SKM-1 treated with dmso at 0.1 percent for 144 hours (cell line): ENCODE measurements around the gene AASDH.

Experiments used
- DNase-seq: peaks from one replicate; lab custom pipeline; 2025; ENCODE audit not compliant: unreplicated experiment; lab: John Stamatoyannopoulos, UW

The AASDH gene

GRCh38 chr4:56387023-56388001, at the start of gene AASDH:
AASDH (minus strand) TSS chr4:56387491; CDS start chr4:56384299, 3,192 bp downstream.
- peak; percentile 84 for DNase-seq

DNA sequence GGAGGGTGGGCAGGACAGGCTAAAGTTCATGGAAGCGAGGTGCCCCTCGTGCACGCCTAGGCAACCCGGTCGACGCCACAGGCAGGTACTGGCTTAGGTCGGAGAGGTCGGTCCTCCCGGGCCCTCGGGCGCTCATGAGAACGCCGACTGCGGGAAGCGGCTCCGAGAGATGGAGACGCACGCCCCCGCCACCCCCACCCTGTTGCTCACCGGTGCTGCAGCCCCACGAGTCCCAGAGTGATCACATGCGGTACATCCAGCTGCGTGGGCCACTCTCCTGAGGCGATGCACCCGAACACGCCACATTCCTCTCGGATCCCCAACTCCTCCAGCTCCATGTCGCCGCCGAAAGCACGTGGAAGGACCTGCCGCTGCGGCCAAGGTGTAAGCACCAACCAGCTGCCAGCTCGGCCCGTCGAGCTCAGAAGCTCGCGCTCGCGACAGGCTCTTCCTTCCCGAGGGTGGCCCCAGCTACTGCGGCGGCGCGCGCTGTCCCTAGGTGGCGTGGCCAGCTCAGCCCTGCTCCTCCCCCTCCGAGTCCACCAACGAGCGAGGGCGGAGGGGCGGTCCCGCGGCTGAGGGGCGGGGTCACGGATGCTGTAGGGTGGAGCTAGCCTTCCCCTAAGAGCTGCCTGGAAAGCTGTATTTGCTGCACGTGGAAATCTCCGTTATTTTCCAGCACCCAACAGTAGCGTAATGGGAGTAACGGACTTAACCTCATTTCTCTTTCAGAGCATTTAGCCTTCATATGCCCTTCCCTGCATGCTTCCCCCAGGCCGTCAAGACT, 48.0 kb upstream of the AASDH start, which contains the start of gene PPAT:
PPAT (minus strand) TSS at position 476 of the 787 bp plus-strand sequence; CDS start at position 338, 138 bp downstream.
- DNase-seq, result peak; percentile 98

DNA sequence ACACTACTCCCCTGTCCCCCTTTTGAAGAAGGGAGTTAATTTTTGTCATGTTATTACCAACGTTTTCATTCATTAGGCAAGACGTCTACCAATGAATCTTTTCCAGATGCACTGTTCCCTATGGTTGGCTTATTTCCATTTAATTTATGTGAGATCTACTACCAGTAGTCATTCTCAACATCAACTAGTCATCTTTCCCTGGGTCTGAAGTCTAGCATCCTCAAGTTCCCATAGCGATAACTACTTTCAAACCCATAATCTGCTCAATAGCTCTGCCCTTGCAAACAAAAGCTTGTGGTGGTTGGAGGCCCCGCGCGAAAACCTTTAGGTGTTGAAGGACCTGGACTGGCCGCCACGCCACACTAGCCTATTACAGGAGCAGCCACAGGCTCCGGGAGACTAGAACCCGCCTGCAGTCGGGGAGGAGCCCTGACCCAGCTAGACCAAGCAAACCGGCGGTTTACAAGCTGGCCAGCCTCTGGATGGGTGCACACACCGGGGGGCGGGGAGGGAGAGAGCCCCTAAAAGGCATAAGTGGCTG, 47.4 kb upstream of the AASDH start:
- no peak for DNase-seq

DNA sequence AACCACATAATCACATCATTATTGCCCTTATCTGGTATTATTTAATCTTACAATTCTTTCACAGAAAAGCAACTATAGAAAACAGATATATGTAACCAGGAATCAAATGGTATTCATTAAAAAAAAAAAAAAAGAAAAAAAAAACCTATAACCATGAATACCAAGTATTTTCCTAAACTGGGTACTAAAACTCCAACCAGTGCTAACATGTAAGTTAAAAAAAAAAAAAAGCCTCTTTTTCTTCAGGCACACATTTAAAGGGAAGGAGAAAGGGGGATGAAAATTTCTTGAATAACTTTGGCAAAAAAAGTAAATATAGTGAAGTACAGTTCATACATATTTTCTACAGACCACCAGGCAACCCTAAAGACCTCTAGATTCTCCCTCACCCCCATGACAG, 46.0 kb upstream of the AASDH start:
- DNase-seq, result no peak

GRCh38 chr4:56430203-56430602, 42.9 kb upstream of the AASDH start:
- no peak for DNase-seq

DNA sequence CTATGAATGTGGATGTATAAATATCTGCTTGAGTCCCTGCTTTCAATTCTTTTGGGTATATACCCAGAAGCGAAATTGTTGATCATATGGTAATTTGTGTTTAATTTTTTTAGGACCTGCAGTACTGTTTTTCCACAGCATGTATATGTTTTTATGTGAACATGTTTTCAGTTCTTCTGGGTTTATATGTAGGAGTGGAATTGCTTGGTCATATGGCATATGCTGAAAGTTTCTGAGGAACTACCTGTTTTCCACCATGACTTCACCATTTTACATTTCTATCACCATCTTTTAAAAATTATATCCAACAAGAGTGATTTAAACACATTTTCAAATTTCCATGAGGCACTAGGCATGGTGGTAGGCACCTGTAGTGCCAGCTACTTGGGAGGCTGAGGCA, 39.9 kb upstream of the AASDH start:
- no peak for DNase-seq

GRCh38 chr4:56426273-56426672, 39.0 kb upstream of the AASDH start:
- DNase-seq, result no peak

DNA sequence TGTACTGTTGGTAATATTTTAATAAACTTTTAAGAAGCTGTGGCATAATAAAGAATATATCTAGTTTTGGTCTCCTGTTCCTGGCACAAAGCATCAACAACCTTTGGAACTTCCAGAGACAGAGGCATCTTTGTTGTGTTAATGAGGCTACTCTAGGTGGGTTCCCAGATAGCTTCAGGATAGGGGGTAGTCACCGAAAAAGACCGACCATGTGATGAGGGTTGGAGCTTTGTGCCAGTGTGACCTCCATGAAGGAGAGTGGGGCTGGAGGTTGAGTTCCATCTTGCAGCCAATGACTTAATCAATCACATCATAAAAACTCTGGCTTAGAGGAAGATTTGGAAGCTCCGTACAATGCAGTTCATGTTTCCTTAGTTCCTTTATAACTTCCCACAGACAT, 38.2 kb upstream of the AASDH start:
- DNase-seq, result no peak

DNA sequence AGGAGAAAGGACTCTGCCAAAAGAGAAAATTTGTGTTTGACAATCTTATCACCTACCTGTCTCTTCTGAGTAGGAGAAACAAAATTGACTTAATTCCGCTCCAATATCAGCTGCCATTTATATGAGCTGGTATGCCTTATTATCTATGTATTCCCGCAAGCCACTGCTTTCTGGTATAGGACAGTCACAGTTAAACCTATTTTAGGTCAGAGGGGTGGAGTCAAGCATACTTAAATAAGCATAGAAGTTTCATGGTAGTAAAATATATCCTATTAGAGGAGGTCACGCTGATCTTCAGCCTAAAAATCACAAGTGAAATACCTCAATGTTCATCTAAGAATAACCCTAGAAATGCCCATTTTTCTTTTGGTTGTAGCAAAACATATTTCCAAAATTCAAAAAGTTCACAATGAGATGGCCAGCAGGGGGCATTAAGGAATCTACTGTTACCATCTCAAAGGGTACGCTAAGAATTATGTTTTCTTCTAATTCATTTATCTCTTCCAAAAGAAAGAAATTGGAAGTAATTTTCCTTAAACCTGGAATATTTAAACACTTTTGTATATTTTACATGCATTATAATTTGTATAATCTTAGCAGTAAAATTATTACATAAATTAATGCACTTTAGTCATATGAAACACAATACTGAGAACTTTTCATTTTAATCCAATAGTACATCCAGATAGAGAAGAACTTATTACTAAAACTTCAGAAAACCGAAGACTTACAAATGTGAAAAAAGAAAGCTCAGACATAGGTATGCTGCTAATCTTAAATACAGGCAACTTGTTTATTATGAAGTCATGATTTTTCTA, 37.6 kb upstream of the AASDH start:
- no peak for DNase-seq

DNA sequence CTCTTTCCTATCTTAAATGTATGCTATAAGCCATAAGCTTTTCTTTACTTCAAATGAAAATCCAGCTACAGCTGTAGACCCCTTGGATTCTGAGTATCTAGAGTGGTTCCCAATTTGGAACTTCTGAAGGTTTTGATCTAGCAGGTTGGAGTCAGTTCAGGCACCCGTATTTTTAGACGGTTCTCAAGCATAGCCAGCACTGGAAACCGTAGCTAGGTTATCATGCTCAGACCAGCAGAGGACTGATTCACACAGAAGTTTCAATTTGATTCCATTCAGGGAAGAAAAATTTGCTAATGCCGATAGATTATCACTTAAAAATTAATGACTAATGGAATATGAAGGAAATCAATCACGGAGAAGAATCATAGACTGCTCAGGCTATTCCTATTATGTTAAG, 36.9 kb upstream of the AASDH start:
- DNase-seq, result no peak

DNA sequence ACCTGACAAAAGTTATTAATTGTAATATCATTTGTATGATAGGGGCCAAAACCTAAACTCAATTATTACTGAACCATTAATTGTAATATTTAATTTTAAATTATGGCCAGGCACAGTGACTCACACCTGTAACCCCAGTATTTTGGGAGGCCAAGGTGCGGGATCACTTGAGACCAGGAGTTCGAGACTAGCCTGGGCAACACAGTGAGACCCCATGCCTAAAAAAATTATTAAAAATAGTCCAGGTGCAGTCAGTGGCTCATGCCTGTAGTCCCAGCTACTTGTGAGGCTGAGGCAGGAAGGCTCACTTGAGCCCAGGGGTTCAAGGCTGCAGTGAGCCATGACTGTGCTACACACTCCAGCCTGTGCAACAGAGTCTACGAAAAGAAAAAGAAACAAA, 30.1 kb upstream of the AASDH start:
- no peak for DNase-seq

- no peak for DNase-seq
Observed at GRCh38 chr4:56416349-56416748, 29.1 kb upstream of the AASDH start.

DNA sequence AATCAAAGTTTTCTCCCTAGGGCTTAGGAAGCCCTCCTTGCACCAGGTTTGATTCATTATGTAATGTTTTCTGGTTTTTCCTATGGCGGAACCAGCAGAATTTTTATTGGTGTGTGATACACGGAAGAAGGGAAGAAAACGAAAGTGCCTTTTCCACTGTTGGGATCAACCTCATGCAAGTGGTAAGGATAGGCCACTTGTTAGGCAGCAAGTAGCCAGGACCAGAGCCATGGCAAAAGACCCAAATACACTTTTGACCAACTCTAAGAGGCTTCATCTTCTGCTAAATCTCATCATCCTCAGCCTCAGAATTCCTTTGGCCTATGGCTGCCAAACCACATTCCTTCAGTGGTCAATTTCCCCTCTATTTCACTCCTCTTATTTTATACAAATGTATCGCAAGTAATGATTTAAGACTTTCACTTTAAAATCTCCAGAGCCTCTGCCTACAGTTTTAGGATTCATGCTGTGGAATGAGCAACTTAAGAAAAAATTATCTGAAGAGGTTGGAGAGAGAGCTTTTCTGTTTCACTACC, 26.9 kb upstream of the AASDH start:
- DNase-seq, result no peak

GRCh38 chr4:56410247-56411062, 23.2 kb upstream of the AASDH start:
- DNase-seq, result no peak

DNA sequence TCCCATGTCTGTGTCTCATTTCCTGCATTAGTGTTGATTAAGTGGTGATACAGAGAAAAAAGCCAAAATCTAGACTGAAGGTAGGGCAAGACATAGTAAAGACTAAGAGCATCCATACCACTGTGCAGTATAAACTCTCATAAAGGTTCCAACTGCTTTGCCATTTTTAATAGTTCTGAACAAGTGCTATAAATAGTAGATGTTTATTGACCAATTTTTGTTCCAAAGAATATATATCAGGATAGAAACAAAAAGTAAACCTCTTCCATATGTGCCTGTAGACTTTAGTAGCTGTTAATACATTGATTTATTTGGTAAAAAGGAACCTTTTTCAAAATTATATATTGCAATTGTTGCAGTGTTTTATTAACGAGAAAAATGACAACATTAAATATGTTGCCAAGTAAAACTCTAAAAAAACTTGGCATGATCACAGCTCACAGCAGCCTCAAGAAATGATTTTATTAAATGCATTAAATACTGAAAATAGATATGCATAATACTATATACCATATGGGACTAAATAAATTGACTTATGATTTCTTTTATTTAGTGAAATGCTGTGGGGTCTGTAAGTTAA, 22.3 kb upstream of the AASDH start:
- DNase-seq, result no peak

DNA sequence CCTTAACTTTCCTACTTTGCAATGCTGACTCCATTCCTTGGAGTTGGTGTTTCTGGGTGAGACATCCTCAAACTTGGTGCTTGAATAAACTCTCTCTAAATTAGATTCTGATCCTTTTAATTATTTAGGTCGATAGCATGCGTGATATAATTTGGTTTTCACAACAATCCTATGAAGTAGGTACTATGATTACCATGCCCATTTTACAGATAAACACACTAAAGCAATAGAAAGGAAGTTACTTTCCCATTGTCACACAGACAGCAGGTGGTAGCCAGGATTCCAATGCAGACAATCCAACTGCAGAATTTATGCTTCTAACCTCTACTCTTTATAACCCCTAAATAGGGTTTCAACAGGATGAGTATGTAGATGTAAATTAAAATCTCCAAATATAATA, 21.7 kb upstream of the AASDH start:
- DNase-seq, result no peak

DNA sequence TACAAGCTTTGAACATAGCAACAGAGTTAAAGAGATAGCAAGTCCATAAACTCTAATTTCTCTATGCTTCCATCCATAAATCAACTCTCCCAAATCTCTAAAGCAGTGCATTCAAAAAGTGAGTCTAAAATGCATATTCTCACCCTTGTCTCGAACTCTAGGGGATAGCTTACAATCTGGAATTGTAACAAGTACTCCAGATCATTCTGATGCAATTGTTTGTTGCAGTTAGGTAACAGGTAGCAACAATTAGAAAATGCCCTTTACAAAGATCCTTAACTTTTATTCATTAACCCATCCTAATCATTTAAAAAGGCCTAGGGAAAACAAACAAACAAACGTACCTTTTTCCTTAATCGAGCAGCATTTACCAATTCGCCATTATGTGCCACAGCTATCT, 18.9 kb upstream of the AASDH start:
- DNase-seq, result no peak

GRCh38 chr4:56405016-56405415, 17.7 kb upstream of the AASDH start:
- no peak for DNase-seq

- DNase-seq, result no peak
Observed at GRCh38 chr4:56400560-56400959, 13.3 kb upstream of the AASDH start.
